ENCODE measurements around the gene ARFRP1. TPM values are rescaled to one million over a fixed set of nuclear protein-coding genes. Genes with fewer than 3 reads are reported as not detected.
A peak's percentile ranks its signal among the peaks of the same experiment; 100 is the strongest.

The ARFRP1 gene
- total and polyA plus RNA-seq, 2 of the 4 experiments (the other 2 are of a cell fraction): 25.3 to 36.6 TPM

DNA sequence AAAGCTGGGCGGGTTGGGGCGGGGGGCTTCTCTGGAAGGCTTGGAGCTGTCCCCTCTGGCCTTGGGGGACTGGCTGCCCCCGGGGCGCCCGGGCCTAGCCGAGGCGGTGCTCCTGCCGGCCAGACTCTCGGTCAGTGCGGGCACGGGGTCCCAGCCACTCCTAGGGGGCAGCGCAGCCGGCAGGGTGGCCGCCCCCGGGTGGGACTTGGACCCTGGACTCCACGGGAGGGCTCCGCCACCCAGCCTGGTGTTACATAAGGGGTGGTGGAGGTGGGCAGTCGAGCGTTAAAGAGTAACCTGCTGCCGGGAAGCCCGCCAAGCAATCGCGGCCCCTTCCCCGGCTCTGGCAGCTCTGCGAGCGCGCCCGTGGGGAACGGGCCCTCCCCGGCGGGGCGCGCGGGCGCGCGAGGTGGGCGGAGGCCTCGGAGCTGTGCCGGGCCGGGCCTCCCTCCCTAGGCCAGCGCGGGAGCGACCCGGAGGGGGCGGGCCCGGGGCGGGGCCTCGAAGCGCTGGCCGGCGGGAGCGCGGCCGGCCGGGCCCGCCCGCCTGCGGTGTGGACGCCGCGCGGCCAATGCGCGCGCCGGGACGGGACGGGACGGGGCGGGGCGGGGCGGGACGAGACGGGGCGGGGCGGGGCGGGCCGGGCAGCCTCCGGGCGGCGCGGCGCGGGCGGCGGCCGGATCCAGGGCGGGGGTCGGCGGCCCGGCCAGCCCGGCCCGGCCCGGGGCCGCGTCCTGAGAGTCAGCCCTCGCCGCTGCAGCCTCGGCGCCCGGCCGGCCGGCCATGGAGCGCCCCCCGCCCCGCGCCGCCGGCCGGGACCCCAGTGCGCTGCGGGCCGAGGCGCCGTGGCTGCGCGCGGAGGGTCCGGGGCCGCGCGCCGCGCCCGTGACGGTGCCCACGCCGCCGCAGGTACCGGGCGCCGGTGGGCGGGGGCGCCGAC lies 31.6 kb upstream of the ARFRP1 start, which contains the start of gene SLC2A4RG:
SLC2A4RG (plus strand) TSS at position 647 of the 940 bp plus-strand sequence; CDS start at position 784, 137 bp downstream.
- DNase-seq: peak; percentile 62
- Histone ChIP-seq H3K4me1 (ENCODE audit: control insufficient read depth, insufficient read depth, low read length) (peaks cover 10% of the 10 kb centered on the region), H3K4ac (ENCODE audit: low read depth, low read length) (peak within 1 kb of the TSS; percentile 94), H3K56ac (ENCODE audit: extremely low read depth, insufficient read depth, low read length) (peak within 1 kb of the TSS; percentile 90), H2BK20ac (ENCODE audit: low read depth, low read length) (no peak within 1 kb of the TSS), H3K9me1 (ENCODE audit: insufficient read depth, low read length) (no peaks in the 10 kb centered on the region), H3K79me1 (ENCODE audit: low read depth in 1 of 2, low read length in 2 of 2) (peaks cover 4 to 12% of the 10 kb centered on the region in 2 experiments; a peak in 2 of 4 replicates), H3K27ac (ENCODE audit: insufficient read depth, low read length) (peak within 1 kb of the TSS; percentile 91), H2BK120ac (ENCODE audit: low read depth, low read length) (no peak within 1 kb of the TSS), H4K91ac (ENCODE audit: insufficient read depth, low read depth, low read length) (peak within 1 kb of the TSS; percentile 88), H2AK5ac (ENCODE audit: low read depth, low read length) (peak within 1 kb of the TSS; percentile 89), H3K18ac (ENCODE audit: low read depth, low read length) (no peak within 1 kb of the TSS; the same call in 1 of the 2 replicates), H3K27me3 (ENCODE audit: control insufficient read depth, insufficient read depth, low read length) (no peaks in the 10 kb centered on the region), H2BK15ac (ENCODE audit: low read depth, low read length) (no peak within 1 kb of the TSS), H3K36me3 (ENCODE audit: control insufficient read depth, insufficient read depth, low read length) (peaks cover 37% of the 10 kb centered on the region; the same call in 1 of the 2 replicates), H4K20me1 (ENCODE audit: insufficient read depth, low read length) (peaks cover 22% of the 10 kb centered on the region), H3K14ac (replicated peaks; ENCODE audit: low read depth, low read length) (peak within 1 kb of the TSS; percentile 93), H3K9me3 (ENCODE audit: control insufficient read depth, insufficient read depth, low read length) (no peaks in the 10 kb centered on the region), H3K4me3 (ENCODE audit: insufficient read depth, low read depth, low read length) (peak within 1 kb of the TSS; percentile 54), H2AFZ (replicated peaks; ENCODE audit: low read length, poor library complexity) (peak within 1 kb of the TSS; percentile 82), H2BK5ac (ENCODE audit: low read depth, low read length, poor library complexity, severe bottlenecking) (peak within 1 kb of the TSS; percentile 75), H3K4me2 (ENCODE audit: low read depth, low read length) (peak within 1 kb of the TSS; percentile 87), H3K9ac (ENCODE audit: low read depth, low read length) (peak within 1 kb of the TSS; percentile 87), H3K23ac (ENCODE audit: low read depth, low read length) (peak within 1 kb of the TSS; percentile 94), H2AK9ac (replicated peaks; ENCODE audit: low read depth, low read length, poor library complexity) (peak within 1 kb of the TSS; percentile 99), H4K5ac (ENCODE audit: low read depth, low read length) (peak within 1 kb of the TSS; percentile 19), H4K8ac (ENCODE audit: low read depth in 2 of 2, low read length in 2 of 2) (peak within 1 kb of the TSS; percentile 63 to 88)
- intact Hi-C loops (cut with micrococcal nuclease) (no loop called here), in situ Hi-C loops (cut with MboI; ENCODE audit: low sequenced_read_pairs) (no loop called here), dilution Hi-C loops (cut with HindIII; ENCODE audit: low sequenced_read_pairs, unreplicated experiment) (no loop called here)
- ATAC-seq (ENCODE audit: low read depth): peak; percentile 74
- ChIA-PET POLR2A (ENCODE audit: unreplicated experiment) (interaction anchor here (0.6 kb wide), 1 partner anchor 12 kb away, joined by 13 read pairs; no protein-coding TSS in a partner anchor), CTCF (interaction anchor here (0.5 kb wide), 1 partner anchor 40 kb away, joined by 5 read pairs; no protein-coding TSS in a partner anchor)
- no TSS peak for BruUV-seq (replicated peaks)
- TF ChIP-seq NFE2L2 (IDR thresholded peaks at IDR 0.05; ENCODE audit: low read depth, low read length): no peak
- TF ChIP-seq MAZ (IDR thresholded peaks at IDR 0.05; ENCODE audit: borderline replicate concordance, low read depth, low read length): peak; percentile 28; the same call in 1 of the 2 replicates
- WGBS, 2 experiments (ENCODE audit: extremely low coverage in 2 of 2, insufficient read length in 1 of 2): 0% methylated on average over 45 of the region's 136 CpGs; no CpG with 5 or more reads in 1 of the 2 experiments
